Body of pancreas (tissue), 4 donors: ENCODE results near the gene ARMS2. TPM values are rescaled to one million over a fixed set of nuclear protein-coding genes. Genes with fewer than 3 reads are reported as not detected.
A peak's percentile ranks its signal among the peaks of the same experiment; 100 is the strongest.

ENCODE experiments used
- ATAC-seq: fragments of 150-250 bp; one replicate; pipeline ENCODE4 v1.9.1; 2016
- DNase-seq, 4 donors: peaks; one replicate each; pipeline ENCODE4 v3.0.0-alpha.2; 2019
- H3K27ac ChIP-seq, 4 donors: fragments of 200-600 bp; sonication (generic); 1 replicate in 3 of 4; 2 replicates in 1 of 4; pipeline versions ENCODE4 v1.5.1 to v1.6.1; 2016 to 2019; ENCODE audit warnings: mild to moderate bottlenecking in 1 of 4, mixed read lengths in 1 of 4, moderate library complexity in 1 of 4
- H3K27me3 ChIP-seq, 2 donors: fragments of 200-600 bp; sonication (generic); one replicate each; pipeline ENCODE4 v1.6.0; 2016; ENCODE audit warnings: mild to moderate bottlenecking in 1 of 2
- H3K36me3 ChIP-seq, 2 donors: fragments of 200-600 bp; sonication (generic); replicated peaks in 1 of 2; 2 replicates each; pipeline ENCODE4 v1.5.1; 2016; ENCODE audit warnings: low read depth in 2 of 2; ENCODE audit not compliant: insufficient read depth in 1 of 2
- H3K4me1 ChIP-seq: fragments of 200-600 bp; sonication (generic); one replicate; pipeline ENCODE4 v1.6.0; 2016
- H3K4me3 ChIP-seq, 2 donors: fragments of 200-600 bp; sonication (generic); 1 replicate in 1 of 2; 2 replicates in 1 of 2; pipeline ENCODE4 v1.5.1; 2016 to 2019
- H3K9me3 ChIP-seq, 3 donors: fragments of 200-600 bp; sonication (generic); 1 replicate in 2 of 3; 2 replicates in 1 of 3; pipeline ENCODE4 v1.5.1; 2016
- CTCF ChIP-seq, 7 experiments: fragments of 450-650 bp in 4 of 7; fragments of 200-600 bp in 3 of 7; sonication (generic) in 3 of 7; IDR thresholded peaks; one replicate each; pipeline ENCODE4 v1.5.1; 2016 to 2019; ENCODE audit warnings: antibody characterized with exemption in 7 of 7
- POLR2A ChIP-seq, 3 donors: fragments of 450-650 bp; IDR thresholded peaks; one replicate each; pipeline ENCODE4 v1.6.1; 2016; ENCODE audit warnings: antibody characterized with exemption in 3 of 3, mild to moderate bottlenecking in 2 of 3
- WGBS, 2 donors: methylation state at CpG; one replicate each; pipeline ENCODE4 v1.1.5; 2017; 5-methylcytosine and 5-hydroxymethylcytosine counted together
- intact Hi-C: fragments of 100-400 bp; cut with DNase I; formaldehyde crosslinking; loops from one replicate; pipeline ENCODE4 v1.15.1; 2023
- total RNA-seq, 2 donors: library from RNA; depleted of rRNA; stranded (reverse); fragments of >200 nt; gene quantifications; one replicate each; pipeline ENCODE4 v1.1.0, GENCODE V29; 2016

Gene ARMS2
- total RNA-seq, 2 donors from 2014 or later: not detected

DNA sequence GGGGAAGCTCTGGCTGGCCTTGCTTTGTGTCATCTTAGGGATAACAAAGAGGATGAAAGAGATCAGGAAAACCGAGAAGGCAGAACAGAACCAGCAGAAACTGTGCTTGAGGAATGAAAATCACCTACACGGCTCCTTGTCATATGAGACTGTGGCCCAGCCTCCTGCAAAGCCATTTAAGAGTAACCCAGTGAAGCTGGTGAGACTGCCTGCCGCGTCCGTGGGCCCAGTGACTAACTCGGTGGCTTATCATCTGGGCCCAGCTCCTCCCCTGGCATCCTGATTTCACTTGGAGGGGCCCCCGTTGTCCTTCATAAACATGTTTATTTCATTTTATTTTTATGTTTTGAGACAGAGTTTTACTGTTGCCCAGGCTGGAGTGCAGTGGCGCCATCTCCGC lies 37.6 kb downstream of the ARMS2 start:
- H3K36me3 ChIP-seq: no peaks in the 10 kb centered on the region
- ATAC-seq: no peak
- no peak overlapping the region for H3K4me3 ChIP-seq
- TF ChIP-seq POLR2A (IDR thresholded peaks at IDR 0.05) (no peak), CTCF (IDR thresholded peaks at IDR 0.05) (no peak)
- no peaks in the 10 kb centered on the region for H3K9me3 ChIP-seq
- H3K4me1 ChIP-seq: no peaks in the 10 kb centered on the region
- H3K27ac ChIP-seq: no peak overlapping the region
- DNase-seq: no peak
- WGBS, 2 donors: 89 to 91% methylated on average over 9 of the region's 9 CpGs
- intact Hi-C loops: no loop called here
- no peaks in the 10 kb centered on the region for H3K27me3 ChIP-seq

DNA sequence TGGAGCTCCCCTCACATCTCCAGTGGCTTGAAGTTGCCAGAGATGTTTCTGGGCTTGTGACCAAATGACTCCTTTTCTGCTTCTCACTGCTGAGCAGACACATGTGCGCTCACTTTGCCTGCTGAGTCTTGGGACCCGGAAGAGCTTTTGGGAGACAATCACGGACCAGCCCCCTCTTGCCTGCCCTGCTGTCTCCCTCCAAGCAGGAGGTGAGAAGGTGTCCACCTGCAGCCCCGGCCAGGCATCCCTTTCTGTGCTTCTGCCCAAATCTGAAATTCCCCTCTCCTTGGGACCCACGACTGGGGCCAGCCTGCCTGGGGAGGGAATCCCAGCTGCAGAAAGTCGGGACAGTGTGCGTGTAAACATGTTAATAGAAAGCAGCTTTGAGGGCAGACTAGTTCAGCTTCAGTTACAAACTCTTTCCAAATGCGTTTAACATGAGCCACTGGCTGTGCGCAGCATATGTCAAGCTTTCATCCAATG lies 38.6 kb downstream of the ARMS2 start:
- Histone ChIP-seq H3K4me3 (no peak overlapping the region), H3K4me1 (no peaks in the 10 kb centered on the region), H3K36me3 (no peaks in the 10 kb centered on the region), H3K27me3 (no peaks in the 10 kb centered on the region), H3K9me3 (no peaks in the 10 kb centered on the region), H3K27ac (no peak overlapping the region)
- no peak for TF ChIP-seq POLR2A (IDR thresholded peaks at IDR 0.05)
- TF ChIP-seq CTCF (IDR thresholded peaks at IDR 0.05): no peak
- WGBS, 2 donors: 76 to 84% methylated on average over 9 of the region's 9 CpGs
- ATAC-seq (peak; percentile 39), DNase-seq (peak in 1 of 4 donors; percentile 36)
- intact Hi-C loops: no loop called here

GRCh38 chr10:122493761-122494160 lies 39.3 kb downstream of the ARMS2 start:
- 83 to 89% methylated on average over 4 of the region's 4 CpGs for whole genome bisulfite sequencing, 2 donors
- Histone ChIP-seq H3K27ac (no peak overlapping the region), H3K36me3 (no peaks in the 10 kb centered on the region), H3K9me3 (no peaks in the 10 kb centered on the region), H3K27me3 (no peaks in the 10 kb centered on the region), H3K4me3 (no peak overlapping the region), H3K4me1 (no peaks in the 10 kb centered on the region)
- DNase-seq (no peak), ATAC-seq (no peak)
- TF ChIP-seq CTCF (IDR thresholded peaks at IDR 0.05) (no peak), POLR2A (IDR thresholded peaks at IDR 0.05) (no peak)
- intact Hi-C loops: no loop called here

GRCh38 chr10:122494173-122494820 lies 39.8 kb downstream of the ARMS2 start:
- ATAC-seq (no peak), DNase-seq (no peak)
- 83 to 89% methylated on average over 15 to 19 of the region's 20 CpGs for WGBS, 2 donors
- Histone ChIP-seq H3K36me3 (no peaks in the 10 kb centered on the region), H3K9me3 (no peaks in the 10 kb centered on the region), H3K27me3 (no peaks in the 10 kb centered on the region), H3K27ac (no peak overlapping the region), H3K4me3 (no peak overlapping the region), H3K4me1 (no peaks in the 10 kb centered on the region)
- intact Hi-C loops: no loop called here
- TF ChIP-seq CTCF (IDR thresholded peaks at IDR 0.05): no peak

DNA sequence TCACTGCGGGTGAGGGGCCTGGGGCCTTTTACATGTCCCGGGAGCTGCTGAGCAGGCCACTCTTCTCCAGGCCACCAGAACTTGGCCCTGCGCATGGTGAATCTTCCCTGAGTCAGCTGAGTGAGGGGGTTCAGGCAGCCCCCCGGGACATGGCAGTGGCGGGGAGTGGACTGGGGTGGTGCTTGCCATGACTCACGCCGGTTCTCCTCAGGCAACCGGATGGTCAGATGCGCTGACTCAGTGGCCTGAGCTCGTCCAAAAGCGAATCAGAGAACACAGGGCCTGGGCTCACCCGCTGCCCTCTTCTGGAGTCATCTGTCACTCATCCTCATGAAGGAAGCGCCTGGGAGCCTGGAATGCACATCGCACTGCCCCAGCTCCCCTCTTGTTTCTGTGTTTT lies 40.4 kb downstream of the ARMS2 start:
- Histone ChIP-seq H3K27me3 (no peaks in the 10 kb centered on the region), H3K27ac (no peak overlapping the region), H3K36me3 (no peaks in the 10 kb centered on the region), H3K9me3 (no peaks in the 10 kb centered on the region), H3K4me3 (no peak overlapping the region), H3K4me1 (no peaks in the 10 kb centered on the region)
- intact Hi-C loops: no loop called here
- WGBS, 2 donors: 81 to 95% methylated on average over 7 to 14 of the region's 14 CpGs
- no peak for TF ChIP-seq CTCF (IDR thresholded peaks at IDR 0.05)
- TF ChIP-seq POLR2A (IDR thresholded peaks at IDR 0.05): no peak
- DNase-seq (no peak), ATAC-seq (peak; percentile 23)
